HFF-Myc (cell line): ENCODE data around the gene SHISA7.

Experiments
- DNase-seq: peaks from one replicate; pipeline ENCODE4 v3.0.0-alpha.2; 2011; ENCODE audit warnings: low read depth; ENCODE audit errors: extremely low read depth
- H3K4me3 ChIP-seq: replicated peaks from 2 replicates; pipeline ENCODE4 v1.5.1; 2011; ENCODE audit warnings: low read depth, mild to moderate bottlenecking, control low read depth, low read length
- TF ChIP-seq, protein P1 (sequence below): IDR thresholded peaks from 2 replicates; pipeline ENCODE4 v1.5.1; 2012; ENCODE audit warnings: mild to moderate bottlenecking, low read depth, low read length, control low read depth; ENCODE audit errors: missing control alignments

The SHISA7 gene

DNA sequence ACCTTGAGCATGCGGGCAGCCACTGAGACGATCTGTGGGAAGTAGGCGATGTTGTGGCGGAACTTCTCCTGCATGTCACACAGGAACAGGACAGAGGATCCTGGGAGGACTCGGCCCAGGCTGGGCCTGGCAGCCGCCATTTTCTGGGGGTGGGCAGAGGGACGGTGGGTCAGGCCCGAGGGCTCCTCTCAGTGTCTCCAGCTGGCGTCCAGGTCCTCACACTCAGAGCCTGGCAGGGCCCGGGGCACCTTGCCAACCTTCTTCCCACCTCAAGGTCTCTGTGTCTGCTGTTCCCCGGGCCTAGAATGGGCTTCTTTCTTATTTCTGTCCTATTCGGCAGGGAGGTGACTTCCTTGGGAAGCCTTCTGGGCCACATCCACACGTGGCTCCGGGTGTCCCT lies 13.2 kb upstream of the SHISA7 start:
- TF ChIP-seq, protein P1, sequence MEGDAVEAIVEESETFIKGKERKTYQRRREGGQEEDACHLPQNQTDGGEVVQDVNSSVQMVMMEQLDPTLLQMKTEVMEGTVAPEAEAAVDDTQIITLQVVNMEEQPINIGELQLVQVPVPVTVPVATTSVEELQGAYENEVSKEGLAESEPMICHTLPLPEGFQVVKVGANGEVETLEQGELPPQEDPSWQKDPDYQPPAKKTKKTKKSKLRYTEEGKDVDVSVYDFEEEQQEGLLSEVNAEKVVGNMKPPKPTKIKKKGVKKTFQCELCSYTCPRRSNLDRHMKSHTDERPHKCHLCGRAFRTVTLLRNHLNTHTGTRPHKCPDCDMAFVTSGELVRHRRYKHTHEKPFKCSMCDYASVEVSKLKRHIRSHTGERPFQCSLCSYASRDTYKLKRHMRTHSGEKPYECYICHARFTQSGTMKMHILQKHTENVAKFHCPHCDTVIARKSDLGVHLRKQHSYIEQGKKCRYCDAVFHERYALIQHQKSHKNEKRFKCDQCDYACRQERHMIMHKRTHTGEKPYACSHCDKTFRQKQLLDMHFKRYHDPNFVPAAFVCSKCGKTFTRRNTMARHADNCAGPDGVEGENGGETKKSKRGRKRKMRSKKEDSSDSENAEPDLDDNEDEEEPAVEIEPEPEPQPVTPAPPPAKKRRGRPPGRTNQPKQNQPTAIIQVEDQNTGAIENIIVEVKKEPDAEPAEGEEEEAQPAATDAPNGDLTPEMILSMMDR: no peak
- H3K4me3 ChIP-seq: no peak overlapping the region
- DNase-seq: no peak

DNA sequence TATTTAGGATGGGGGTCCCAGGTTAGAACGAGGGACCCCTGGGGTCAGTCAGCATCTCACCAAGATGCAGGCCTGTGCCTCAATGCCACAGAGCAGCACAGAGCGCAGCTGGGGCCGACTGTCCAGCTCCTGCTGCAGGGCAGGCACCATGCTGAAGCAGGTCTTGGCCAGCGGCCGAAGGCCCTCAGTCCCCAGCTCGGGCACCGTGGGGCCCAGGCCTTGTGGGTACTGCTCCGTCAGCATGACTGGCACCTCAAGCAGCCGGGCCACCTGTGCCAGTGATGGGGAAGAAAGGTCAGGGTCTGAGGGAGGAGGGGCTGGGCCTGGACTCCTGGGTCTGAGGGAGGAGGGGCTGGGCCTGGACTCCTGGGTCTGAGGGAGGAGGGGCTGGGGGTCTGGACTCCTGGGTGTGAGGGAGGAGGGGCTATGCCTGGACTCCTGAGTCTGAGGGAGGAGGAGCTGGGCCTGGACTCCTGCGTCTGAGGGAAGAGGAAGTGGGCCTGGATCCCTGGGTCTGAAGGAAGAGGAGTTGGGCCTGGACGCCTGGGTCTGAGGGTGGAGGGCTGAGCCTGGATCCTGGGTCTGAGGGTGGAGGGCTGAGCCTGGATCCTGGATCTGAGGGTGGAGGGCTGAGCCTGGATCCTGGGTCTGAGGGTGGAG lies 12.6 kb upstream of the SHISA7 start:
- DNase-seq: no peak
- no peak overlapping the region for H3K4me3 ChIP-seq
- TF ChIP-seq, protein P1: no peak

DNA sequence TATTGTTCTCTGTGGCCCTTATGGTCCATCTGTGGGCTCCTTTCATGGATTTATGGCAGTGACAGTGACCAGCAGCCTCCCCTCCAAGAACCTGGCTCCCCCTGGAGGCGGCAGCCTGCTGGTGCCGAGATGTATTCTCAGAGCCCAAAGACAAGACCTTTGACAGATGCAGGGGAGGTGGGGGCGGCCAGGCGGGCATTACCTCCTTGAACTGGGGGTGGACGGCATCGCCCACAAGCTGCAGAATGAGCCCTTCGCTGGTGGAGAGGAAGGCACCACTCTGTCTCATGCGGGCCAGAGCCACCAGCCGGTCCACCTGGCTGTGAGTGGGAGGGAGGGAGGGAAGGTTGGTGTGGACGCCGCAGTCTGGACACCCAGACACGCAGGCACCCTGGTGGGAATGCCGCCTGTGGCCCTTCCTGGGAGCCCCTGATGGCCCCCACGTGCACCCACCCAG lies 11.7 kb upstream of the SHISA7 start:
- DNase-seq: no peak
- TF ChIP-seq, protein P1: peak; percentile 75
- no peak overlapping the region for H3K4me3 ChIP-seq

DNA sequence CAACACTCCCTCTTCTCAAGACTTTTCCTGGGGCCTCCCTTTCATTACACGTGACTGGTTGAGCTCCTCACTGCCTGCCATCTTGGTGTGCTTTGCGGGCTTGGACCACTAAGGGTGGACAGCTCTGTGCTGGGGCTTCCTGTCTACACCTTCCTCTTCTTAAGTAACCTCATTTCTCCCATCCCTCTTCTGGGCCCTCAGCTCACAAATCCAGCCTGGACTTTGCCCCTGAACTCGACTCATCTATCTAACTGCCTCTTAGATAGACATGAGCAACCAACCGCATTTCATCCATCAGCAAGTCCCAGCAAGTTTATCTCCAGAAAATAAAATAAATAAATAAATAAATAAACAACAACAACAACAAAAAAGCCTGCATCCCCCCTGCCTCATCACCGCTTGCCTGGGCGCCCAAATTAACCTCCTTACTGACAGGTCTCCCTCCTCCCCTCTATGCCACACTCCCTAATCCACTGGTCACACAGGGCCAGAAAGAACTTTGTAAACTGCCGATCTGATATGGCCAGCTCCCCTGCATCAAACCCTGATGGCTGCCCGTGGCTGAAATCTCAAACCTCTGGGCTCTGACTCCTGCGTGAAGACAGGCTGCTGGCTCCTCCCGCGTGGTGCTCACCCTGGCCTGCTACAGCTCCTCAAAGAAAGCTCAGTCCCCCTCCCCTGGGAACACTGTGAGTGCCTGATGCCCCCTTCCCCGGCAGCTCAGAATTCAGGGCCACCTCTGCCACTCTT lies 10.6 kb upstream of the SHISA7 start:
- no peak for DNase-seq
- TF ChIP-seq, protein P1: no peak
- no peak overlapping the region for H3K4me3 ChIP-seq

DNA sequence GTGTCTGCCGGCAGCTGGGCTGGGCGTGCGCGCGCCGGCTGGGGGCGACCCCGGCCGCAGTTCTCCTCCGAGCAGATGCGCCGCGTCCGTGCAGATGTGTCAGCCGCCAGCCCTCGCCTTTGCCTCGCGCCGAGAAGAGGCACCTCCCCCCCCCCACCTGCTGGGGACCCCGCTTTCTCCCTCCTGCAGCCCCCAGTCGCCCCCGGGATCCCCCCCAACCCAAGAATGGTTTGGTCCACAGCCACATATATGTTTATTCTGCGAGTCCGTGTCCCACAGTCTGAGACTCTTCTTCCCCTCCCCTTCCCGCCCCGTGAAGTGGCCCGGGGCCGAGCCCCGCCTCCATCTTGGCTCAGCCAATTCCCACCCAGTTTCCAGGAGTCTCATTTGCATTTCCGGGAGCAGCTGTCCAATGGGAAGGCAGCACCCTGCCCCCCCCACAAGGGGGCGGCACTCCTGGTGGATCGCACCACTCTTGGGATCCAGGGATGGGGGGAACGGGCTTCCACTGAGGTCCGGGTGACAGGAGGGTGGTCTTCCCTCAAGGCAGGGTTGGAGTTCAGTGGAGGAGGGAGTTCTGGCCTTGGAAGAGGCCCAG lies 9.7 kb upstream of the SHISA7 start:
- DNase-seq: peak; percentile 40
- TF ChIP-seq, protein P1: no peak
- H3K4me3 ChIP-seq: no peak overlapping the region

DNA sequence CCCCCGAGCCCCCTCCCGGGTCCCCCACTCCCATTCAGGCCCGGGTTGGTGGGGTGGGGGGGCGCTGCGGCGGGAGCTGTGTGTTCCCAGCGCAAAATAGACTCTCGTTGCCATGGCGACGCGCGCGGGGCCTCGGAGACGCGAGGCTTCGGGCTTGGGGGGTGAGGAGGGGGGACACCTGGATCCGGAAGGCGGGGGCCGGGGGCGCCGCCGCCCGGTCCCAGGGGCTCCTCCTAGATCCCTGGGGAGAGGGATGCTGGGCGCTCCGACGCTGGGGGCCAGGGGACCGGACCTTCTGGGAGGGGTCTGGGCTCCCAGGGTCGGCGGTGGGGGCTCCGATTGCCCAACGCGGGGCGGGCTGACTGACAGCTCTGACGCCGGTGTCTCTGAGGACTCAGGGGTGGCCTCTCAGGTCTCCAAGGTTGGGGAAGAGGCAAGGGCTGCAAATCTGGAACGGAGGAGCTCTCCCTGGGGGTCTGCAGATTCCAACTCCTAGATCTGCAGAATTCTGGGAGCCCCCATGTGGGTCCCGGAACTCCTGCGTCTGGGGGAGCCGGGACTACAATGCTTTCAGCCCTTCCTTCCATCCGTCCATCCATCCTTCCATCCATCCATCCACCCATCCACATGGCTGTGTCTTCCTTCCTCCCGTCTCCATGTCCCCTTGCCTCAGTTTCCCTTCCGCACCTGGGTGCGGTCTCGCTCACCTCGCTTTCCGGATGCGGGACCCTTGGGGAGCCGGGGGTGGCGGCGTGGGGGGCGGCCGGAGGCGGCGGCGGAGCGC lies 9.1 kb upstream of the SHISA7 start:
- DNase-seq: no peak
- TF ChIP-seq, protein P1: no peak
- no peak overlapping the region for H3K4me3 ChIP-seq
